Neural progenitor cell (in vitro differentiated cells): ENCODE results near the gene SMARCAL1. TPM values are rescaled to one million over a fixed set of nuclear protein-coding genes. Genes with fewer than 3 reads are reported as not detected.

Experiments
- DNase-seq: peaks from one replicate; pipeline ENCODE4 v3.0.0-alpha.2; 2016; ENCODE audit warnings: low spot score
- H2AFZ ChIP-seq: fragments of 200-600 bp; sonication (generic); replicated peaks from 2 replicates; pipeline ENCODE4 v1.6.1; 2016; ENCODE audit warnings: antibody characterized with exemption
- H3F3A ChIP-seq: fragments of 200-600 bp; sonication (generic); 2 replicates; pipeline ENCODE4 v1.6.1; 2016; ENCODE audit warnings: antibody characterized with exemption, low read depth
- H3K27ac ChIP-seq: fragments of 200-600 bp; sonication (generic); 2 replicates; pipeline ENCODE4 v1.5.1; 2016; ENCODE audit warnings: mild to moderate bottlenecking
- H3K27me3 ChIP-seq: fragments of 200-600 bp; sonication (generic); 2 replicates; pipeline ENCODE4 v1.6.1; 2016; ENCODE audit warnings: mild to moderate bottlenecking, moderate library complexity
- H3K36me3 ChIP-seq: fragments of 200-600 bp; sonication (generic); 2 replicates; pipeline ENCODE4 v1.5.1; 2016
- H3K4me1 ChIP-seq: fragments of 200-600 bp; sonication (generic); 2 replicates; pipeline ENCODE4 v1.6.1; 2016; ENCODE audit warnings: mixed run types
- H3K4me2 ChIP-seq: fragments of 200-600 bp; sonication (generic); 2 replicates; pipeline ENCODE4 v1.6.1; 2016
- H3K4me3 ChIP-seq: fragments of 200-600 bp; sonication (generic); 2 replicates; pipeline ENCODE4 v1.5.1; 2016
- H3K79me2 ChIP-seq: fragments of 200-600 bp; sonication (generic); 2 replicates; pipeline ENCODE4 v1.6.1; 2016; ENCODE audit warnings: low read depth
- H3K9ac ChIP-seq: fragments of 200-600 bp; sonication (generic); 2 replicates; pipeline ENCODE4 v1.6.1; 2016
- H3K9me3 ChIP-seq: fragments of 200-600 bp; sonication (generic); 2 replicates; pipeline ENCODE4 v1.5.1; 2016; ENCODE audit warnings: low read depth
- H4K20me1 ChIP-seq: fragments of 200-600 bp; sonication (generic); 2 replicates; pipeline ENCODE4 v1.6.1; 2016; ENCODE audit warnings: low read depth
- H3K27ac Mint-ChIP-seq: 3 replicates; pipeline ENCODE4 v1.8.0; 2021; ENCODE audit warnings: mixed read lengths
- H3K27me3 Mint-ChIP-seq: 2 replicates; pipeline ENCODE4 v1.8.0; 2022; ENCODE audit warnings: low read depth, mild to moderate bottlenecking, inconsistent platforms, moderate library complexity, mixed read lengths; ENCODE audit not compliant: insufficient read depth
- H3K36me3 Mint-ChIP-seq: 3 replicates; pipeline ENCODE4 v1.8.0; 2021; ENCODE audit warnings: mixed read lengths
- H3K4me1 Mint-ChIP-seq: 3 replicates; pipeline ENCODE4 v1.8.0; 2021; ENCODE audit warnings: mixed read lengths
- H3K4me3 Mint-ChIP-seq: 3 replicates; pipeline ENCODE4 v1.8.0; 2021; ENCODE audit warnings: mild to moderate bottlenecking, moderate library complexity, mixed read lengths
- H3K9me3 Mint-ChIP-seq: 3 replicates; pipeline ENCODE4 v1.8.0; 2020; ENCODE audit warnings: mixed read lengths
- CTCF ChIP-seq: fragments of 200-600 bp; sonication (generic); IDR thresholded peaks from 2 replicates; pipeline ENCODE4 v1.5.1; 2017; ENCODE audit warnings: antibody characterized with exemption, mild to moderate bottlenecking
- EZH2 ChIP-seq: fragments of 200-600 bp; sonication (generic); IDR thresholded peaks from 2 replicates; pipeline ENCODE4 v1.6.1; 2017; ENCODE audit warnings: antibody characterized with exemption, mild to moderate bottlenecking, moderate library complexity
- EZH2phosphoT487 ChIP-seq: fragments of 200-600 bp; sonication (generic); IDR thresholded peaks from 2 replicates; pipeline ENCODE4 v1.6.1; 2017; ENCODE audit warnings: antibody characterized with exemption
- total RNA-seq: library from RNA; depleted of rRNA; stranded (reverse); fragments of >200 nt; gene quantifications from 2 replicates; pipeline ENCODE4 v1.2.3, GENCODE V29; 2015; ENCODE audit warnings: low replicate concordance

Gene SMARCAL1
- 21.9 and 30.3 TPM in 2 replicates for total RNA-seq

DNA sequence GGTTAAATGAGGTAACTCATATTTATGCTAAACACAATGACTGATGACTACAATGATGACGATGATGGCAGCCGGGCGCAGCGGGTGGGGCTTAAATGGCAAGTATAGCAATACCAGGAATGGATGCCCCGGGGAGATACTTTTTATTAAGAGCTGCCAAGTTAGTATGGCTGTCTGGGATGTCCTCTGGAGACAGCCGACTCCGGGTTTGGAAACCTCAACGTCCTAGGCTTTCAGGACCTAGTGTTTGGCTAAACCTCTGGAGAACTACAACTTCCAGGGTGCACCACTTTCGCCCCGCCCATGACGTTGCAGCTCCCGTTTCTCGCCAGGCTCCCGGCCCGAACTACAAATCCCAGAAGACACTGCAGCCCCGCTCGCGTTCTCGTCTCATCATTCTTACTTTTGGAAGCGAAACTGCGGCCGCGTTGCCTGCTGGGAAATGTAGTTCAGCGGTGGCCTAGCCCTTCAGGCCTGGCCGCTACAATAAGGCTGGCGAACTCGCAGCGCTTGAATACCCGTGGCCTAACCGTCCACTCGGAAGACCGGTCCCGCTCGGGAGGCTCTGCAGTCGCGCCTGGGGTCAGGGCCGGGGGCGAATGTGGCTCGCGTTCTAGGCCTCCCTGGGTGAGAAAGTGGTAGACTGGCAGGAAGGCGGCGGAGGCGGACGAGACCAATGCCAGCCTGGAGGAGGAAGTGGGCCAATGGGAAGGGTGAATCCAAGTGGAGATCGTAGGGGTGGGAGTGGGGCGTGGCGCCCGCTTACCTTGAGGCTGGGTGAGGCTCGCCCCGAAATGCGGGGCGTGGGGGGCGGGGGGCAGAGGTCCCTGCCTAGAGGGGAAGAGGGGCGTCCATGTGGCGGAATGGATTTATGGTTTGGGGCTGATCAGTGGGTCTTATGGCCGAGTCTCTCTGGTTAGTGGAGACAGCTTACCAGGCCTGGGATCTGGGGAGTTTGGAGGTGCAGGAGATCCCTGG, at the start of gene SMARCAL1:
Gene SMARCAL1 (plus strand): TSS at position 463 of the 978 bp plus-strand sequence. CDS start 2,221 bp downstream, outside the sequence.
- Histone ChIP-seq H3K27me3 (no peaks in the 10 kb centered on the region), H3K36me3 (no peaks in the 10 kb centered on the region), H3K9ac (peak within 1 kb of the TSS; percentile 67), H3K27ac (no peak within 1 kb of the TSS), H3K4me2 (peak within 1 kb of the TSS; percentile 80), H3K79me2 (peaks cover 9% of the 10 kb centered on the region), H4K20me1 (peaks cover 15% of the 10 kb centered on the region), H3F3A (peaks cover 14% of the 10 kb centered on the region), H3K9me3 (no peaks in the 10 kb centered on the region), H3K4me1 (peaks cover 20% of the 10 kb centered on the region), H2AFZ (peak within 1 kb of the TSS; percentile 99), H3K4me3 (peak within 1 kb of the TSS; percentile 91)
- Mint-ChIP-seq H3K4me3 (peak within 1 kb of the TSS; percentile 96), H3K27ac (peak within 1 kb of the TSS; percentile 96), H3K4me1 (peaks cover 23% of the 10 kb centered on the region), H3K9me3 (no peaks in the 10 kb centered on the region), H3K27me3 (peaks cover 12% of the 10 kb centered on the region), H3K36me3 (peaks cover 7% of the 10 kb centered on the region)
- TF ChIP-seq EZH2 (no peak), CTCF (no peak), EZH2phosphoT487 (no peak)
- peak; percentile 99 for DNase-seq

GRCh38 chr2:216362730-216363129, 49.6 kb upstream of the SMARCAL1 start:
- no peaks in the 10 kb centered on the region for H3F3A ChIP-seq
- H3K79me2 ChIP-seq = no peaks in the 10 kb centered on the region
- H4K20me1 ChIP-seq = no peaks in the 10 kb centered on the region
- TF ChIP-seq EZH2 (no peak), CTCF (no peak), EZH2phosphoT487 (no peak)
- H2AFZ ChIP-seq = no peak overlapping the region
- Mint-ChIP-seq H3K36me3 (no peaks in the 10 kb centered on the region), H3K27me3 (no peaks in the 10 kb centered on the region), H3K9me3 (no peaks in the 10 kb centered on the region), H3K4me3 (no peak overlapping the region), H3K4me1 (peaks cover 6% of the 10 kb centered on the region), H3K27ac (no peak overlapping the region)
- no peaks in the 10 kb centered on the region for H3K36me3 ChIP-seq
- H3K4me3 ChIP-seq = no peak overlapping the region
- no peaks in the 10 kb centered on the region for H3K9me3 ChIP-seq
- H3K4me2 ChIP-seq = no peak overlapping the region
- H3K9ac ChIP-seq = no peak overlapping the region
- H3K4me1 ChIP-seq = peaks cover 6% of the 10 kb centered on the region
- H3K27ac ChIP-seq = no peak overlapping the region
- no peaks in the 10 kb centered on the region for H3K27me3 ChIP-seq
- DNase-seq = no peak

- H3K9me3 ChIP-seq = no peaks in the 10 kb centered on the region
- H3K36me3 ChIP-seq = no peaks in the 10 kb centered on the region
- no peak overlapping the region for H3K27ac ChIP-seq
- H3F3A ChIP-seq = no peaks in the 10 kb centered on the region
- H3K79me2 ChIP-seq = no peaks in the 10 kb centered on the region
- H3K9ac ChIP-seq = no peak overlapping the region
- H3K4me2 ChIP-seq = no peak overlapping the region
- no peak overlapping the region for H2AFZ ChIP-seq
- no peak for DNase-seq
- TF ChIP-seq EZH2phosphoT487 = no peak
- Mint-ChIP-seq H3K9me3 (no peaks in the 10 kb centered on the region), H3K4me3 (no peak overlapping the region), H3K4me1 (peaks cover 7% of the 10 kb centered on the region), H3K27ac (no peak overlapping the region), H3K36me3 (no peaks in the 10 kb centered on the region), H3K27me3 (no peaks in the 10 kb centered on the region)
- peaks cover 4% of the 10 kb centered on the region for H3K27me3 ChIP-seq
- H3K4me3 ChIP-seq = no peak overlapping the region
- H4K20me1 ChIP-seq = no peaks in the 10 kb centered on the region
- H3K4me1 ChIP-seq = peaks cover 11% of the 10 kb centered on the region
These were observed 49.1 kb upstream of the SMARCAL1 start for GRCh38 chr2:216363221-216363620.

GRCh38 chr2:216365518-216365917, 46.8 kb upstream of the SMARCAL1 start:
- H3K79me2 ChIP-seq = no peaks in the 10 kb centered on the region
- H3K9me3 ChIP-seq = no peaks in the 10 kb centered on the region
- peaks cover 4% of the 10 kb centered on the region for H3F3A ChIP-seq
- TF ChIP-seq CTCF (no peak), EZH2phosphoT487 (no peak), EZH2 (no peak)
- no peak overlapping the region for H3K9ac ChIP-seq
- no peak overlapping the region for H3K27ac Mint-ChIP-seq
- peaks cover 9% of the 10 kb centered on the region for H3K27me3 Mint-ChIP-seq
- no peaks in the 10 kb centered on the region for H3K36me3 Mint-ChIP-seq
- no peak overlapping the region for H3K4me3 ChIP-seq
- H3K4me1 Mint-ChIP-seq = peaks cover 8% of the 10 kb centered on the region
- H3K4me1 ChIP-seq = peaks cover 17% of the 10 kb centered on the region
- no peak for DNase-seq
- H3K9me3 Mint-ChIP-seq = peaks cover 2% of the 10 kb centered on the region
- H2AFZ ChIP-seq = no peak overlapping the region
- no peak overlapping the region for H3K27ac ChIP-seq
- H3K36me3 ChIP-seq = no peaks in the 10 kb centered on the region
- no peak overlapping the region for H3K4me2 ChIP-seq
- no peaks in the 10 kb centered on the region for H4K20me1 ChIP-seq
- peaks cover 27% of the 10 kb centered on the region for H3K27me3 ChIP-seq
- no peak overlapping the region for H3K4me3 Mint-ChIP-seq
